ENCODE data around the gene FUT7.

- TF ChIP-seq EZH2 (IDR thresholded peaks at IDR 0.05) (no peak), POLR2AphosphoS5 (IDR thresholded peaks at IDR 0.05; ENCODE audit: borderline replicate concordance, low read depth, low read length) (no peak), FOXP2 (optimal IDR thresholded peaks at IDR 0.05; ENCODE audit: control extremely low read depth, extremely low read length, insufficient read depth) (no peak)
Observed at GRCh38 chr9:136994180-136994887, 37.6 kb downstream of the FUT7 start.
